ENCODE data around the gene ATP5MC2.
"Not testable (repeated sequence)": the region's sequence is repeated elsewhere in the genome, so short reads cannot be mapped to it uniquely, and the experiment has no call there.

Gene ATP5MC2

GRCh38 chr12:53646300-53646699 is 29.6 kb downstream of the ATP5MC2 start:
- DNase-seq (ENCODE audit: low read depth): not testable (repeated sequence)

- no peak for DNase-seq (ENCODE audit: low read depth)
Measured at GRCh38 chr12:53645165-53645564, 30.7 kb downstream of the ATP5MC2 start.

- no peak for DNase-seq (ENCODE audit: low read depth)
Measured at GRCh38 chr12:53644133-53644532, 31.8 kb downstream of the ATP5MC2 start.

- no peak for DNase-seq (ENCODE audit: low read depth)
Measured at GRCh38 chr12:53643232-53643979, 32.5 kb downstream of the ATP5MC2 start.

- no peak for DNase-seq (ENCODE audit: low read depth)
Measured at GRCh38 chr12:53638057-53638456, 37.8 kb downstream of the ATP5MC2 start.

GRCh38 chr12:53636641-53637040 is 39.2 kb downstream of the ATP5MC2 start:
- no peak for DNase-seq (ENCODE audit: low read depth)

- DNase-seq (ENCODE audit: low read depth): not testable (repeated sequence)
Measured at GRCh38 chr12:53635708-53636107, 40.2 kb downstream of the ATP5MC2 start.

- no peak for DNase-seq (ENCODE audit: low read depth)
Measured at GRCh38 chr12:53631721-53632120, 44.2 kb downstream of the ATP5MC2 start.

- DNase-seq (ENCODE audit: low read depth): no peak
Measured at GRCh38 chr12:53627919-53628318, 48.0 kb downstream of the ATP5MC2 start.

GRCh38 chr12:53626702-53627169 is 49.1 kb downstream of the ATP5MC2 start:
- DNase-seq (ENCODE audit: low read depth): no peak

GRCh38 chr12:53625946-53626701 is 49.8 kb downstream of the ATP5MC2 start, which contains the start of gene ATF7:
ATF7 (minus strand) TSS chr12:53626382; CDS start chr12:53601000, 25,382 bp downstream.
- peak; percentile 94 for DNase-seq (ENCODE audit: low read depth)

- no peak for DNase-seq (ENCODE audit: low read depth)
Measured at GRCh38 chr12:53625373-53625945, 50.4 kb downstream of the ATP5MC2 start.

GRCh38 chr12:53624956-53625355 is 50.9 kb downstream of the ATP5MC2 start:
- no peak for DNase-seq (ENCODE audit: low read depth)

GRCh38 chr12:53624458-53624857 is 51.4 kb downstream of the ATP5MC2 start:
- DNase-seq (ENCODE audit: low read depth): no peak

GRCh38 chr12:53623548-53624385 is 52.1 kb downstream of the ATP5MC2 start:
- DNase-seq (ENCODE audit: low read depth): no peak

GRCh38 chr12:53622724-53623123 is 53.2 kb downstream of the ATP5MC2 start:
- DNase-seq (ENCODE audit: low read depth): no peak

GRCh38 chr12:53618275-53618674 is 57.6 kb downstream of the ATP5MC2 start:
- DNase-seq (ENCODE audit: low read depth): no peak

GRCh38 chr12:53617700-53618099 is 58.2 kb downstream of the ATP5MC2 start:
- no peak for DNase-seq (ENCODE audit: low read depth)

GRCh38 chr12:53616950-53617349 is 58.9 kb downstream of the ATP5MC2 start:
- DNase-seq (ENCODE audit: low read depth): no peak

Measured in activated T-helper 1 cell treated with Interleukin-2 at 50 U/mL for 16 hours (primary cell).